Left lobe of liver (tissue), 2 donors: ENCODE results near the gene ISG20. TPM values are rescaled to one million over a fixed set of nuclear protein-coding genes. Genes with fewer than 3 reads are reported as not detected.
"Not testable (repeated sequence)": the region's sequence is repeated elsewhere in the genome, so short reads cannot be mapped to it uniquely, and the experiment has no call there.

Source experiments
- ATAC-seq: fragments of 200-7000 bp; cut with Tn5 transposase; one replicate; pipeline ENCODE4 v1.9.1; 2020; ENCODE audit warnings: mild to moderate bottlenecking, moderate library complexity
- DNase-seq: peaks from one replicate; pipeline ENCODE4 v3.0.0-alpha.2; 2020; ENCODE audit warnings: low spot score
- total RNA-seq: library from RNA; stranded (reverse); gene quantifications from one replicate; pipeline ENCODE4 v1.2.1, GENCODE V29; 2021
- donor health status: DM: no; HTN: no; CAD: no; lungs with moderate emphysema.
- donor health status: DM: no; HTN: yes; CAD: no.

The ISG20 gene
- total RNA-seq, 1 donor from 2014 or later: 5.7 TPM

- no peak for ATAC-seq
- DNase-seq: no peak
Measured at GRCh38 chr15:88617790-88618189, 21.0 kb upstream of the ISG20 start.

- DNase-seq: no peak
- no peak for ATAC-seq
Measured at GRCh38 chr15:88618686-88619085, 20.1 kb upstream of the ISG20 start.

- DNase-seq (no peak), ATAC-seq (no peak)
Measured at GRCh38 chr15:88619796-88620195, 19.0 kb upstream of the ISG20 start.

- peak; percentile 97 for ATAC-seq
- peak; percentile 97 for DNase-seq
Measured at GRCh38 chr15:88620995-88621772, 17.6 kb upstream of the ISG20 start, which contains the start of gene AEN. Gene AEN, plus strand, starts transcription at chr15:88621340. Its CDS starts 4,870 bp downstream, at chr15:88626210.

- ATAC-seq: peak; percentile 10
- no peak for DNase-seq
Measured at GRCh38 chr15:88621789-88622604, 16.8 kb upstream of the ISG20 start.

- no peak for ATAC-seq
- no peak for DNase-seq
Measured at GRCh38 chr15:88622605-88622975, 16.2 kb upstream of the ISG20 start.

GRCh38 chr15:88623061-88623460 is 15.8 kb upstream of the ISG20 start:
- ATAC-seq: no peak
- DNase-seq: no peak

GRCh38 chr15:88623632-88624031 is 15.2 kb upstream of the ISG20 start:
- DNase-seq (no peak), ATAC-seq (no peak)

- ATAC-seq: peak; percentile 47
- DNase-seq: no peak
Measured at GRCh38 chr15:88624156-88624970, 14.5 kb upstream of the ISG20 start.

- ATAC-seq (no peak), DNase-seq (no peak)
Measured at GRCh38 chr15:88624971-88625490, 13.8 kb upstream of the ISG20 start.

- DNase-seq (no peak), ATAC-seq (no peak)
Measured at GRCh38 chr15:88625943-88626741, 12.7 kb upstream of the ISG20 start.

GRCh38 chr15:88627463-88627862 is 11.4 kb upstream of the ISG20 start:
- ATAC-seq: no peak
- DNase-seq: no peak

- no peak for DNase-seq
- ATAC-seq: no peak
Measured at GRCh38 chr15:88628018-88628654, 10.7 kb upstream of the ISG20 start.

- ATAC-seq (no peak), DNase-seq (no peak)
Measured at GRCh38 chr15:88629071-88629470, 9.7 kb upstream of the ISG20 start.

- ATAC-seq: no peak
- no peak for DNase-seq
Measured at GRCh38 chr15:88630141-88630721, 8.6 kb upstream of the ISG20 start.

- no peak for DNase-seq
- ATAC-seq: no peak
Measured at GRCh38 chr15:88630798-88631463, 7.9 kb upstream of the ISG20 start.

GRCh38 chr15:88631464-88632028 is 7.3 kb upstream of the ISG20 start:
- ATAC-seq (no peak), DNase-seq (no peak)

- DNase-seq, ATAC-seq: not testable (repeated sequence)
Measured at GRCh38 chr15:88632797-88633196, 6.0 kb upstream of the ISG20 start.
